ENCODE measurements around the gene XG.
"Not testable (repeated sequence)": the region's sequence is repeated elsewhere in the genome, so short reads cannot be mapped to it uniquely, and the experiment has no call there.

XG gene

GRCh38 chrX:2735270-2735669 lies 16.6 kb upstream of the XG start:
- DNase-seq: no peak

DNA sequence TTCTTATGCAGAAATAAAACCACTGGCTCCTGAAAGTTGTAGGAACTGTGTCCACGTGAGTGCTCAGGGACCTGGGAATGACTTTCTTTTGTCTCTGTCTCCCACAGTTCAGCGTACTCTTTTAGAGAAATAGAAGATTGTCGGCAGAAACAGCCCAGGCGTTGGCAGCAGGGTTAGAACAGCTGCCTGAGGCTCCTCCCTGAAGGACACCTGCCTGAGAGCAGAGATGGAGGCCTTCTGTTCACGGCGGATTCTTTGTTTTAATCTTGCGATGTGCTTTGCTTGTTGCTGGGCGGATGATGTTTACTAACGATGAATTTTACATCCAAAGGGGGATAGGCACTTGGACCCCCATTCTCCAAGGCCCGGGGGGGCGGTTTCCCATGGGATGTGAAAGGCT lies 11.2 kb upstream of the XG start:
- no peak for DNase-seq

GRCh38 chrX:2741386-2741785 lies 10.5 kb upstream of the XG start:
- DNase-seq: no peak

GRCh38 chrX:2746250-2746649 lies 5.6 kb upstream of the XG start:
- not testable (repeated sequence) for DNase-seq

DNA sequence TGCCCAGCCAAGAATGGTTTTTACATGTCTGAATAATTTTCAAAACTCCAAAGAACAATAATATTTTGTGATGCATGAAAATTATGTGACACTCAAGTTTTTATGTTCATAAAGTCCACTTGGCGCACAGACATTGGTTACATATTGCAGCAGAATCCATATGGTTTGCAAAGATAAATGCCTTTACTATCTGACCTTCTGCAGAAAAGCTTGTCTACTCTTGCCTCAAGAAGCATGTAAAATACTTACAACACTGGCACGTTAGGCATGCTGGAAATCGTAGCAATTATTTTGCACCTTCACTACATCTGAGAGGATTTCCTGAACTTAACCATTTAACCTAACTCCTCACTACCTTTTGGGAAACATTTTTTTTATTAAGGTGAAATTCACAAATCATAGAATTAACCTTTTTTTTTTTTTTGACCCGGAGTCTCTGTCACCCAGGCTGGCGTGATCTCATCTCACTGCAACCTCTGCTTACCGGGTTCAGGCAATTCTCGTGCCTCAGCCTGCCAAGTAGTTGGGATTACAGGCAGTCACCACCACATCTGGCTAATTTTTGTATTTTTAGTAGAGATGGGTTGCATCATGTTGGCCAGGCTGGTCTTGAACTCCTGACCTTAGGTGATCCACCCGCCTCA lies 3.5 kb upstream of the XG start:
- DNase-seq: no peak

DNA sequence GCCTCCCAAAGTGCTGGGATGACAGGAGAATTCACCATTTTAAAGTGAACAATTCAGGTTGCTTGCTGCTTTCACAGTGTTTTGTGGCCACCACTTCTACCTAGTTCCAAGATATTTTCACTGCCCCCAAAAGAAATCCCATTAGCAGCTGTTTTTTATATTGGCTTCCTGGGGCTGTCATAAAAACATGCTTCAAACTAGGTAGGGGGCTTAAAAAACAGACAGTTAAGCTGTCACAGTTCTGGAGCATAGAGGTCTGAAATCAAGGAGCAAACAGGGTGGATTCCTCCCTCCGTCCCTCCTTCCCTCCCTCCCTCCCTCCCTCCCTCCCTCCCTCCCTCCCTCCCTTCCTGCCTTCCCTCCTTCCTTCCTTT lies 3.0 kb upstream of the XG start:
- DNase-seq: no peak

GRCh38 chrX:2751291-2751690 lies 549 bp upstream of the XG start:
- DNase-seq: no peak

DNA sequence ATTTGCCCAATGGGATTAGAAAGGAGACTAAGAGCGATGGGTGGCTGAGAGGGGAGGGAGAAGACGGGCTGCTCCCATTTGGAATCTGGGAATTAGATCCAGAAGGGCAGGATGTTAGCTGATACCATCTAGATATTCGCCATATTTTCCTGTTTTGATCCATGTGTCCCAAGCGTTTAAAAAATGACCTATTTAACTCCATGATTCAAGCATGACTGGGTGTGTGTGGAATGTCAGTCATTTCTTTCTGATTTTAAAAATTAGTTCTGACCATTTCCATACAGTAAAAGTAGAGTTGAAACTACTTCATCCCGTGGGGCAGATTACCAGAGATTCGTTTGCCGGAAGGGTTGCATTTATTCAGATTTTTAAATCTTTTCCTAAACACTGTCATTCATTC lies 601 bp downstream of the XG start:
- not testable (repeated sequence) for DNase-seq

GRCh38 chrX:2755163-2755715 lies 3.4 kb downstream of the XG start:
- not testable (repeated sequence) for DNase-seq

- DNase-seq: no peak
Observed at GRCh38 chrX:2756548-2756947, 4.7 kb downstream of the XG start.

GRCh38 chrX:2761246-2761645 lies 9.4 kb downstream of the XG start:
- no peak for DNase-seq

- DNase-seq: not testable (repeated sequence)
Observed at GRCh38 chrX:2762671-2763070, 10.8 kb downstream of the XG start.

GRCh38 chrX:2764766-2765548 lies 13.1 kb downstream of the XG start:
- DNase-seq: not testable (repeated sequence)

GRCh38 chrX:2765549-2765830 lies 13.7 kb downstream of the XG start:
- DNase-seq: no peak

DNA sequence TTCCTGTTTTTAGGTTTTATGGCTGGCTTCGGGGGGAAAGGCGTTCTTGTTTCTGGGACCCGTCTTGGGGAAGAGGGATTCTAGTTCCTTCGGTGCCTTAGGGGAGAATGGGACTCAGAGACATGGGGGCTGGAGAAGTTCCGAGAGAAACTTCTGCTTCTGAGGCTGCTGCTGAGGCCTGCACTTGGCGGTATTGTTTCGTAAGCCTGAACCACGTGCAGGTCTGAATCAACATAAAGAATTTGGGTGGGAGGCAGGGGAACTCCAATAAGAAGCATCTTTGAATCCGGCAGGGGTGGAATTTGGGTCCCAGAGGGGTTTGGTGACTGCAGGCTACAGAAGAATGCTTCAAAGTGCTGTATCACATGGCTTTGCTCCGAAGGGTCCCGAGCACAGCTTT lies 15.1 kb downstream of the XG start:
- no peak for DNase-seq

DNA sequence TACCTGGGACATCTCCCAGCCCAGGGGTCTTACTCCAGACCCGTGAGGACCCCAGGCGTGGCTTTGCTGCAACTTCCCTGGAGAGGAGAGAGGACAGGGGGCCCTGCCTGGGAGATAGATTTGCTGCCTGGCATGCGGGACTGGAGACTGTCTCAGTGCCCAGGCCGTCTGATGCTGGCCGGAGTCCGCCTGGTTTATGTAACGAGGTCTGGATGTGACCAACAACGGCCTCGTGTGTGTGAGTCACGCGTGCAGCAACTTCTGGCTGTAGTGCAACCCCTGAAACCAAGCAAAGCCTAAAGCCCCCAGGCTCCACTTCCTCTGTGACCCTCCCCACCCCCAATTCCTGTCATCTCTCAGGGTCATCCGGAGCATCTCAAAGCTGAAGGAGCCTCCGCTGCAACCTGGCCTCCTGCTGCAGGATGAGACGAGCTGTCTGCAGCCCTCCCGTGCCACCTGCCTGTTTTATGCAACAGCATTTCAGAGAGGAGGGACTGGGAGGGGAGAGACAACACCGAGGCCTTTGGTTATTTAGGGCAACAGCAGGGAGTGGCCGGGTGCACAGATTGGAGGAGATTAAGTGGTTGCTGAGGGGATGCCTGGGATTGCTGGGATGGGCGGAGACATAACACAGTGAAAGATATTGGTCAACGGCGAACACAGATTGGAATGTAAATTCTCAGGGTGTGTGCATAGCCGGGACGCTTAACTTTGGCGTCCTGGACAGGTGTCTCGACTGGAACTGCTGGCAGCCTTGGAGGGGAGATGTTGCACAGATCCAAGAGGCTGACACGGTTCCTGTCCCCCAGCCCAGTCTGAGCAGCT lies 16.0 kb downstream of the XG start:
- no peak for DNase-seq

- DNase-seq: no peak
Observed at GRCh38 chrX:2769615-2770014, 17.8 kb downstream of the XG start.

DNA sequence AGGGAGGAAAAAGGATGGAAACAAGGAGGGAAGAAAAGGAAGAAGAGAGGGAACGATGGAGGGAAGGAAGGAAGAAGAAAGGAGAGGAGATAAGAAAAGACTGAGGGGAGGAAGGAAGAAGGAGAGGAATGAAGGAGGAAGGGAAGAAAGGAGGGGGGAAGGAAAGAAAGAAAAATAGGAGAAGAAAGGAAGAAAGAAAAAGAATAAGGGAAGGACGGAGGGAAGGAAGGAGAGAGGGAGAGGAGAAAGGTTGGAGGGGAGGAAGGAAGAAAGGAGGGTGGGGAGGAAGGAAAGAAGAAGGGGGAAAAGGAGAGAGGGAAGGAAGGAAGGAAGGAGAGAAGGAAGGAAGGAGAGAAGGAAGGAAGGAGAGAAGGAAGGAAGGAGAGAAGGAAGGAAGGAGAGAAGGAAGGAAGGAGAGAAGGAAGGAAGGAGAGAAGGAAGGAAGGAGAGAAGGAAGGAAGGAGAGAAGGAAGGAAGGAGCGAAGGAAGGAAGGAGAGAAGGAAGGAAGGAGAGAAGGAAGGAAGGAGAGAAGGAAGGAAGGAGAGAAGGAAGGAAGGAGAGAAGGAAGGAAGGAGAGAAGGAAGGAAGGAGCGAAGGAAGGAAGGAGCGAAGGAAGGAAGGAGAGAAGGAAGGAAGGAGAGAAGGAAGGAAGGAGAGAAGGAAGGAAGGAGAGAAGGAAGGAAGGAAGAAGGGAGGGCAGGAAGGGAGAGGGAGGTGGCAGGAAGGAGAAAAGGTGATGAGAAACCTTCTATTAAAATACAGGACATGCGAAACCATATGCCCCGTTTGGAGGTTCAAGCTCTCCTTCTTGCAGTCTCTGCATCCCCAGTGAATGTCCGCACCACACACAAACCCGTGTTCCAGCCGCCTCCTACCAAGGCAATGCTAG lies 21.6 kb downstream of the XG start:
- DNase-seq: not testable (repeated sequence)

DNA sequence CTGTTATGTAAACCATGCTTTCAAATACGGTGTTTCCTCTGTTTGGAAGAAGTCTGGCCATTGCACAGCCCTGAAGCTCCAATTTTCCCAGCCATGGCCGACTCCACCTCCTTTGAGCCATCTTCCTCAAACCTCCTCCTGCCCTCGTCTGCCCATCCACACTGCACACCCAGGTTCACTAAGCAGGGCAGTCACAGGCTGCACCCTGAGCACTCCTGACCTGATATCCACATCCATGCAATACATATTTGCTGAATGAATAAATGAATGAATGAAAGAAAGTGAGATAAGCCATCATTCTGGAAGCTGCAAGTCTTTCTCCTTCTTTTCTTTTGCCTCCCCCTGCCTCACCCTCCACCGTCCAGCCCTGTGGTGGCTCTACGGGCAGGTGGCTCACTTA lies 22.2 kb downstream of the XG start:
- no peak for DNase-seq

GRCh38 chrX:2774776-2775175 lies 22.9 kb downstream of the XG start:
- DNase-seq: no peak

- DNase-seq: not testable (repeated sequence)
Observed at GRCh38 chrX:2780472-2781225, 28.8 kb downstream of the XG start.

- no peak for DNase-seq
Observed at GRCh38 chrX:2781226-2781571, 29.4 kb downstream of the XG start.
